IMR-90 (cell line): ENCODE results near the gene PCK2. TPM values are rescaled to one million over a fixed set of nuclear protein-coding genes. Genes with fewer than 3 reads are reported as not detected.

Source experiments
- ATAC-seq: fragments of 200-7000 bp; cut with Tn5 transposase; 2 replicates; pipeline ENCODE4 v1.9.1; 2020; ENCODE audit warnings: low read depth, mild to moderate bottlenecking, moderate library complexity
- BruUV-seq: library from RNA; stranded (reverse); fragments of 400-500 nt; replicated peaks from 2 replicates; lab custom pipeline; 2021; lab: Mats Ljungman, UMichigan
- CTCF ChIA-PET: fragments of 300-600 bp; formaldehyde crosslinking; extraction: SDS; loops from one replicate; lab custom pipeline; 2021; ENCODE audit warnings: antibody characterized with exemption; lab: Yijun Ruan, JAX
- POLR2A ChIA-PET: fragments of 300-600 bp; sonication (Branson Sonifier 250); formaldehyde crosslinking; loops from one replicate; lab custom pipeline; 2022; ENCODE audit warnings: antibody characterized with exemption; ENCODE audit not compliant: unreplicated experiment; lab: Charles Lee
- DNase-seq: peaks from one replicate; pipeline ENCODE4 v3.0.0; 2013
- H2AFZ ChIP-seq: replicated peaks from 2 replicates; pipeline ENCODE3; 2013; ENCODE audit warnings: low read length, mild to moderate bottlenecking; ENCODE audit not compliant: poor library complexity
- H2AK5ac ChIP-seq: 2 replicates; pipeline ENCODE4 v1.6.1; 2013; ENCODE audit warnings: low read depth, low read length, inconsistent platforms
- H2AK9ac ChIP-seq: replicated peaks from 2 replicates; pipeline ENCODE3; 2013; ENCODE audit warnings: mild to moderate bottlenecking, low read depth, low read length, moderate library complexity; ENCODE audit not compliant: poor library complexity
- H2BK120ac ChIP-seq: 2 replicates; pipeline ENCODE4 v1.6.1; 2013; ENCODE audit warnings: low read depth, low read length, inconsistent platforms
- H2BK15ac ChIP-seq: 3 replicates; pipeline ENCODE4 v1.6.1; 2013; ENCODE audit warnings: low read depth, low read length, inconsistent platforms
- H2BK20ac ChIP-seq: 2 replicates; pipeline ENCODE4 v1.6.1; 2013; ENCODE audit warnings: low read depth, mild to moderate bottlenecking, inconsistent platforms, low read length, moderate library complexity
- H2BK5ac ChIP-seq: 2 replicates; pipeline ENCODE4 v1.6.1; 2013; ENCODE audit warnings: mild to moderate bottlenecking, low read depth, low read length, inconsistent platforms; ENCODE audit not compliant: poor library complexity, severe bottlenecking
- H3K14ac ChIP-seq: replicated peaks from 2 replicates; pipeline ENCODE4 v1.6.1; 2013; ENCODE audit warnings: low read depth, low read length, inconsistent platforms
- H3K18ac ChIP-seq: 2 replicates; pipeline ENCODE4 v1.6.1; 2013; ENCODE audit warnings: low read depth, low read length, control low read depth
- H3K23ac ChIP-seq: 2 replicates; pipeline ENCODE4 v1.6.1; 2013; ENCODE audit warnings: low read depth, low read length, inconsistent platforms
- H3K27ac ChIP-seq: 2 replicates; pipeline ENCODE4 v1.5.1; 2013; ENCODE audit warnings: mild to moderate bottlenecking, control low read depth, low read length; ENCODE audit not compliant: insufficient read depth
- H3K27me3 ChIP-seq: 2 replicates; pipeline ENCODE4 v1.6.1; 2013; ENCODE audit warnings: low read length; ENCODE audit not compliant: control insufficient read depth, insufficient read depth
- H3K36me3 ChIP-seq: 2 replicates; pipeline ENCODE4 v1.6.1; 2013; ENCODE audit warnings: low read length, mixed read lengths; ENCODE audit not compliant: control insufficient read depth, insufficient read depth
- H3K4ac ChIP-seq: 2 replicates; pipeline ENCODE4 v1.6.1; 2013; ENCODE audit warnings: low read depth, low read length, inconsistent platforms
- H3K4me1 ChIP-seq: 2 replicates; pipeline ENCODE4 v1.6.1; 2013; ENCODE audit warnings: low read length, mixed read lengths; ENCODE audit not compliant: control insufficient read depth, insufficient read depth
- H3K4me2 ChIP-seq: 2 replicates; pipeline ENCODE4 v1.6.1; 2013; ENCODE audit warnings: low read depth, mild to moderate bottlenecking, control low read depth, low read length, moderate library complexity
- H3K4me3 ChIP-seq: 2 replicates; pipeline ENCODE4 v1.5.1; 2013; ENCODE audit warnings: low read depth, mild to moderate bottlenecking, control low read depth, low read length, moderate library complexity; ENCODE audit not compliant: insufficient read depth
- H3K56ac ChIP-seq: 2 replicates; pipeline ENCODE4 v1.6.1; 2013; ENCODE audit warnings: low read length, inconsistent platforms; ENCODE audit not compliant: insufficient read depth; ENCODE audit errors: extremely low read depth
- H3K79me1 ChIP-seq, 2 experiments: 2 replicates each; pipeline ENCODE4 v1.6.1; 2013; ENCODE audit warnings: low read length in 2 of 2, inconsistent platforms in 1 of 2, low read depth in 1 of 2
- H3K9ac ChIP-seq: 2 replicates; pipeline ENCODE4 v1.6.1; 2013; ENCODE audit warnings: low read depth, low read length, control low read depth
- H3K9me1 ChIP-seq: 2 replicates; pipeline ENCODE4 v1.6.1; 2013; ENCODE audit warnings: low read length, inconsistent platforms; ENCODE audit not compliant: insufficient read depth
- H3K9me3 ChIP-seq: 2 replicates; pipeline ENCODE4 v1.6.1; 2013; ENCODE audit warnings: low read length; ENCODE audit not compliant: control insufficient read depth, insufficient read depth
- H4K20me1 ChIP-seq: 2 replicates; pipeline ENCODE4 v1.6.1; 2013; ENCODE audit warnings: low read length, inconsistent platforms; ENCODE audit not compliant: insufficient read depth
- H4K5ac ChIP-seq: 2 replicates; pipeline ENCODE4 v1.6.1; 2013; ENCODE audit warnings: mild to moderate bottlenecking, low read depth, low read length, control low read depth
- H4K8ac ChIP-seq, 2 experiments: 2 replicates each; pipeline ENCODE4 v1.6.1; 2013; ENCODE audit warnings: low read depth in 2 of 2, low read length in 2 of 2, control low read depth in 1 of 2, inconsistent platforms in 1 of 2
- H4K91ac ChIP-seq: 2 replicates; pipeline ENCODE4 v1.6.1; 2013; ENCODE audit warnings: low read depth, low read length, inconsistent platforms; ENCODE audit not compliant: insufficient read depth
- BHLHE40 ChIP-seq: fragments of 150-350 bp; IDR thresholded peaks from 2 replicates; pipeline ENCODE4 v1.6.1; 2016; ENCODE audit warnings: mild to moderate bottlenecking, low read depth, low read length
- CEBPB ChIP-seq: IDR thresholded peaks from 2 replicates; pipeline ENCODE4 v1.6.1; 2012; ENCODE audit warnings: low read depth, low read length, improper control_type of control experiment
- MAZ ChIP-seq: IDR thresholded peaks from 2 replicates; pipeline ENCODE4 v1.6.1; 2012; ENCODE audit warnings: low read depth, mild to moderate bottlenecking, low read length, improper control_type of control experiment, moderate library complexity, borderline replicate concordance
- MXI1 ChIP-seq: IDR thresholded peaks from 2 replicates; pipeline ENCODE4 v1.6.1; 2012; ENCODE audit warnings: low read depth, mild to moderate bottlenecking, low read length, moderate library complexity, borderline replicate concordance
- NFE2L2 ChIP-seq: fragments of 150-350 bp; IDR thresholded peaks from 2 replicates; pipeline ENCODE4 v1.6.1; 2016; ENCODE audit warnings: low read depth, mild to moderate bottlenecking, low read length
- POLR2A ChIP-seq: IDR thresholded peaks from 2 replicates; pipeline ENCODE4 v1.6.1; 2012; ENCODE audit warnings: mild to moderate bottlenecking, low read depth, low read length
- RAD21 ChIP-seq: IDR thresholded peaks from 2 replicates; pipeline ENCODE4 v1.6.1; 2012; ENCODE audit warnings: low read length, improper control_type of control experiment
- RFX5 ChIP-seq: IDR thresholded peaks from 2 replicates; pipeline ENCODE4 v1.8.0; 2012; ENCODE audit warnings: low read depth, mild to moderate bottlenecking, low read length, moderate library complexity
- WGBS, 2 experiments: methylation state at CpG; one replicate each; pipeline versions ENCODE4 v1.1.5 to v1.1.7; 2013; ENCODE audit warnings: missing lambda C conversion rate in 2 of 2; ENCODE audit not compliant: insufficient read length in 1 of 2; ENCODE audit errors: extremely low coverage in 2 of 2; 5-methylcytosine and 5-hydroxymethylcytosine counted together
- dilution Hi-C: fragments of 300-500 bp; cut with HindIII; formaldehyde crosslinking; loops from one replicate; pipeline ENCODE4 v1.14.3; 2018; ENCODE audit warnings: low sequenced_read_pairs; ENCODE audit not compliant: unreplicated experiment
- in situ Hi-C: fragments of 300-500 bp; cut with MboI; formaldehyde crosslinking; loops from 3 replicates; pipeline ENCODE4 v1.14.3; 2019; ENCODE audit warnings: low sequenced_read_pairs, inconsistent platforms, mixed read lengths
- intact Hi-C: fragments of 100-400 bp; cut with micrococcal nuclease; formaldehyde crosslinking; loops from 2 replicates; pipeline ENCODE4 v1.10.0; 2022
- polyA plus RNA-seq, 3 experiments: library from polyadenylated mRNA; depleted of rRNA; stranded (reverse); fragments of >200 nt; gene quantifications; 2 replicates each; pipeline ENCODE4 v1.2.3, GENCODE V29; 2012; ENCODE audit warnings: low replicate concordance in 1 of 3
- total RNA-seq: library from RNA; depleted of rRNA; stranded (reverse); fragments of >200 nt; gene quantifications from 2 replicates; pipeline ENCODE4 v1.2.3, GENCODE V29; 2012
- TF ChIP-seq, protein P1 (sequence below): fragments of 150-350 bp; IDR thresholded peaks from 2 replicates; pipeline ENCODE4 v1.6.1; 2016; ENCODE audit warnings: low read depth, mild to moderate bottlenecking, low read length, moderate library complexity, borderline replicate concordance

Gene PCK2
- total and polyA plus RNA-seq, 2 of the 4 experiments (the other 2 are of a cell fraction), result 13.4 to 29.4 TPM

DNA sequence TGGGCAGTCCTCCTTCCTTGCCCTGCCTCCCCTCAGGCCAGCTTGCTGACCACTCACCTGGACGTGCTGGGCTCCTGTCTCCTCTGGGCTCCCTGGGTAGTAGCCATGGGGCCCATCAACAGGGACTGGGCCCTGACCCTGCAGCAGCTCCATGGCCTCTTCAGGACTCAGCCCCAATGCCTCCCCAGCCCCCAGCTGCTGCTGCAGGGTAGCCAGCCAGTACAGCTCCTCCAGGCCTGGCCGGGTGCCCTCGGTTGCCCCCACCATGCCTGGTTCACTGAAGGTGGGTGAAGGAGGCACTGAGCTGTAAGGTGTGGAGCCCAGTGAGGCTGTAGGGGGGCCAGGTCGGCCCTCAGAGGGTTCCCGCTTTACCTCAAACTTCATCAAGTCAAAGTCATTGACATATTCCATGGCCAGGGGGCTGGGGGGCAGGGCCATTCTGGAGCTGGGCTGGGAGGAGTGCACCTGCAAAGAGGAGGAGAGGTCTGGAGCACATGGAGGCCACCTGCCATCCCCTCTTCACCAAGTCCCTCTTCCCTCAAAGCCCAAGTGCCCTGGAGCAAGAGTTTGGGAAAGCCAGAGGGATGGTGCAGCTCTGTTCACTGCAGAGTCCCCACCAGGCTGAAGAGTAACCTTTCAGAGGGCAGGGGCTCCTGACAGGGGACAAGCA is 11.6 kb upstream of the PCK2 start:
- CTCF ChIA-PET, result no interaction called here
- no TSS peak for BruUV-seq
- DNase-seq, result no peak

More for the DNA sequence above, 11.6 kb upstream of the PCK2 start:
- no peak overlapping the region for H3K56ac ChIP-seq
- H3K4me1 ChIP-seq, result peaks cover 2% of the 10 kb centered on the region; the same call in 1 of the 2 replicates
- H4K5ac ChIP-seq, result no peak overlapping the region
- no peak overlapping the region for H2AK5ac ChIP-seq
- H3K36me3 ChIP-seq, result no peaks in the 10 kb centered on the region
- H4K8ac ChIP-seq, result no peak overlapping the region
- dilution Hi-C loops (no loop called here), intact Hi-C loops (no loop called here), in situ Hi-C loops (no loop called here)
- no peaks in the 10 kb centered on the region for H3K9me3 ChIP-seq
- no peak overlapping the region for H3K18ac ChIP-seq
- H3K9me1 ChIP-seq, result no peaks in the 10 kb centered on the region
- peaks cover 84% of the 10 kb centered on the region for H3K27me3 ChIP-seq
- no peak overlapping the region for H2BK5ac ChIP-seq
- H2BK120ac ChIP-seq, result no peak overlapping the region
- no peak overlapping the region for H3K4ac ChIP-seq
- H4K20me1 ChIP-seq, result no peaks in the 10 kb centered on the region; the same call in 1 of the 2 replicates
- H3K23ac ChIP-seq, result no peak overlapping the region
- H3K4me3 ChIP-seq, result no peak overlapping the region
- no peak overlapping the region for H2AK9ac ChIP-seq
- TF ChIP-seq CEBPB (no peak), MAZ (no peak), MXI1 (no peak), RAD21 (no peak), POLR2A (no peak), BHLHE40 (no peak), NFE2L2 (no peak), RFX5 (no peak)
- TF ChIP-seq, protein P1, sequence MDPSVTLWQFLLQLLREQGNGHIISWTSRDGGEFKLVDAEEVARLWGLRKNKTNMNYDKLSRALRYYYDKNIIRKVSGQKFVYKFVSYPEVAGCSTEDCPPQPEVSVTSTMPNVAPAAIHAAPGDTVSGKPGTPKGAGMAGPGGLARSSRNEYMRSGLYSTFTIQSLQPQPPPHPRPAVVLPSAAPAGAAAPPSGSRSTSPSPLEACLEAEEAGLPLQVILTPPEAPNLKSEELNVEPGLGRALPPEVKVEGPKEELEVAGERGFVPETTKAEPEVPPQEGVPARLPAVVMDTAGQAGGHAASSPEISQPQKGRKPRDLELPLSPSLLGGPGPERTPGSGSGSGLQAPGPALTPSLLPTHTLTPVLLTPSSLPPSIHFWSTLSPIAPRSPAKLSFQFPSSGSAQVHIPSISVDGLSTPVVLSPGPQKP, result no peak
- H3K27ac ChIP-seq, result no peak overlapping the region
- no peak overlapping the region for H4K91ac ChIP-seq
- no peak overlapping the region for H3K14ac ChIP-seq
- H2BK20ac ChIP-seq, result no peak overlapping the region
- no peak overlapping the region for H3K9ac ChIP-seq
- H2BK15ac ChIP-seq, result no peak overlapping the region
- H3K4me2 ChIP-seq, result no peak overlapping the region
- H2AFZ ChIP-seq, result no peak overlapping the region
- H3K79me1 ChIP-seq, result no peaks in the 10 kb centered on the region
- POLR2A ChIA-PET, result no interaction called here
- ATAC-seq, result no peak
- WGBS, 2 experiments, result 100% methylated on average over 1 of the region's 5 CpGs; no CpG with 5 or more reads in 1 of the 2 experiments
